IMR-90 (cell line): ENCODE measurements around the gene KIF6.

Source experiments
- BHLHE40 ChIP-seq: fragments of 150-350 bp; IDR thresholded peaks from 2 replicates; pipeline ENCODE4 v1.6.1; 2016; ENCODE audit warnings: mild to moderate bottlenecking, low read depth, low read length
- CEBPB ChIP-seq: IDR thresholded peaks from 2 replicates; pipeline ENCODE4 v1.6.1; 2012; ENCODE audit warnings: low read depth, low read length, improper control_type of control experiment
- CHD1 ChIP-seq: IDR thresholded peaks from 2 replicates; pipeline ENCODE4 v1.6.1; 2012; ENCODE audit warnings: low read depth, low read length, improper control_type of control experiment
- CTCF ChIP-seq: conservative IDR thresholded peaks from 2 replicates; pipeline ENCODE4 v1.5.1; 2012; ENCODE audit warnings: mild to moderate bottlenecking, low read depth, low read length, improper control_type of control experiment
- ELK1 ChIP-seq: fragments of 150-350 bp; IDR thresholded peaks from 2 replicates; pipeline ENCODE4 v1.6.1; 2016; ENCODE audit warnings: low read depth, mild to moderate bottlenecking, low read length, moderate library complexity, borderline replicate concordance
- FOS ChIP-seq: fragments of 150-350 bp; IDR thresholded peaks from 2 replicates; pipeline ENCODE4 v1.6.1; 2016; ENCODE audit warnings: low read depth, low read length
- MAFK ChIP-seq: IDR thresholded peaks from 2 replicates; pipeline ENCODE4 v1.6.1; 2012; ENCODE audit warnings: low read depth, low read length, improper control_type of control experiment
- NFE2L2 ChIP-seq: fragments of 150-350 bp; IDR thresholded peaks from 2 replicates; pipeline ENCODE4 v1.6.1; 2016; ENCODE audit warnings: low read depth, mild to moderate bottlenecking, low read length
- POLR2A ChIP-seq: IDR thresholded peaks from 2 replicates; pipeline ENCODE4 v1.6.1; 2012; ENCODE audit warnings: mild to moderate bottlenecking, low read depth, low read length
- RAD21 ChIP-seq: IDR thresholded peaks from 2 replicates; pipeline ENCODE4 v1.6.1; 2012; ENCODE audit warnings: low read length, improper control_type of control experiment
- RCOR1 ChIP-seq: IDR thresholded peaks from 2 replicates; pipeline ENCODE4 v1.6.1; 2012; ENCODE audit warnings: mild to moderate bottlenecking, low read length, improper control_type of control experiment; ENCODE audit not compliant: insufficient replicate concordance
- RFX5 ChIP-seq: IDR thresholded peaks from 2 replicates; pipeline ENCODE4 v1.8.0; 2012; ENCODE audit warnings: low read depth, mild to moderate bottlenecking, low read length, moderate library complexity
- SMC3 ChIP-seq: fragments of 150-350 bp; IDR thresholded peaks from 2 replicates; pipeline ENCODE4 v1.6.1; 2016; ENCODE audit warnings: low read depth, mild to moderate bottlenecking, antibody characterized with exemption, low read length, moderate library complexity
- USF2 ChIP-seq: fragments of 150-350 bp; IDR thresholded peaks from 2 replicates; pipeline ENCODE4 v1.6.1; 2017; ENCODE audit warnings: mild to moderate bottlenecking, antibody characterized with exemption, low read length, low read depth

- TF ChIP-seq NFE2L2 (no peak), CTCF (no peak), RFX5 (no peak), RAD21 (no peak), SMC3 (no peak), BHLHE40 (no peak), MAFK (no peak), POLR2A (no peak), ELK1 (no peak), RCOR1 (no peak), FOS (no peak), CEBPB (no peak), CHD1 (no peak), USF2 (no peak)
Measured at GRCh38 chr6:39312912-39313525, 412.2 kb downstream of the KIF6 start.
